T1000 (cell line): Measurements from ENCODE around the gene IL1RL2.

Experiments
- DNase-seq: peaks from one replicate; lab custom pipeline; 2025; ENCODE audit warnings: mixed read lengths; lab: John Stamatoyannopoulos, UW

IL1RL2 gene

GRCh38 chr2:102194609-102195268 lies 7.9 kb downstream of the IL1RL2 start:
- DNase-seq = no peak

GRCh38 chr2:102197389-102198137 lies 10.7 kb downstream of the IL1RL2 start:
- DNase-seq = no peak

GRCh38 chr2:102200539-102200938 lies 13.7 kb downstream of the IL1RL2 start:
- DNase-seq = no peak

- no peak for DNase-seq
These were observed 17.8 kb downstream of the IL1RL2 start for GRCh38 chr2:102204638-102205037.

GRCh38 chr2:102206666-102207341 lies 20.0 kb downstream of the IL1RL2 start:
- DNase-seq = no peak

- DNase-seq = no peak
These were observed 22.0 kb downstream of the IL1RL2 start for GRCh38 chr2:102208774-102209173.

- no peak for DNase-seq
These were observed 22.7 kb downstream of the IL1RL2 start for GRCh38 chr2:102209474-102209873.

- no peak for DNase-seq
These were observed 30.2 kb downstream of the IL1RL2 start for GRCh38 chr2:102217032-102217431.

- DNase-seq = no peak
These were observed 38.3 kb downstream of the IL1RL2 start for GRCh38 chr2:102224824-102225739.

GRCh38 chr2:102226171-102226570 lies 39.3 kb downstream of the IL1RL2 start:
- DNase-seq = no peak

GRCh38 chr2:102226612-102227391 lies 40.0 kb downstream of the IL1RL2 start:
- DNase-seq = no peak

- DNase-seq = no peak
These were observed 42.4 kb downstream of the IL1RL2 start for GRCh38 chr2:102229141-102229769.

GRCh38 chr2:102230410-102230909 lies 43.6 kb downstream of the IL1RL2 start:
- DNase-seq = no peak

- DNase-seq = no peak
These were observed 46.5 kb downstream of the IL1RL2 start for GRCh38 chr2:102233132-102233884.

GRCh38 chr2:102235042-102235473 lies 48.2 kb downstream of the IL1RL2 start:
- no peak for DNase-seq

- DNase-seq = no peak
These were observed 48.7 kb downstream of the IL1RL2 start for GRCh38 chr2:102235491-102235890.

- no peak for DNase-seq
These were observed 49.3 kb downstream of the IL1RL2 start for GRCh38 chr2:102236132-102236531.

GRCh38 chr2:102237176-102237575 lies 50.4 kb downstream of the IL1RL2 start:
- DNase-seq = no peak

GRCh38 chr2:102238039-102238756 lies 51.4 kb downstream of the IL1RL2 start:
- no peak for DNase-seq
